Brain microvascular endothelial cell (primary cell): ENCODE data around the gene DYNC1LI2.

Experiments
- DNase-seq: peaks from one replicate; pipeline ENCODE4 v3.0.0-alpha.2; 2020
- H3K27ac ChIP-seq: fragments of 250-450 bp; sonication (Bioruptor Pico); 2 replicates; pipeline ENCODE4 v1.5.1; 2020; ENCODE audit warnings: mild to moderate bottlenecking, moderate library complexity
- H3K27me3 ChIP-seq: fragments of 250-450 bp; sonication (Bioruptor Pico); replicated peaks from 2 replicates; pipeline ENCODE4 v1.5.1; 2020; ENCODE audit warnings: mild to moderate bottlenecking
- H3K36me3 ChIP-seq: fragments of 250-450 bp; sonication (Bioruptor Pico); replicated peaks from 2 replicates; pipeline ENCODE4 v1.5.1; 2020; ENCODE audit warnings: mild to moderate bottlenecking
- H3K4me3 ChIP-seq: 2 replicates; pipeline ENCODE4 v1.5.1; 2011; ENCODE audit warnings: low read depth, mild to moderate bottlenecking, control low read depth, low read length, moderate library complexity
- in situ Hi-C: cut with HindIII; loops from 2 replicates; pipeline ENCODE4 v1.10.0; 2017; ENCODE audit warnings: low sequenced_read_pairs, low pct_ligation_motif_present
- TF ChIP-seq, protein P1 (sequence below): IDR thresholded peaks from 2 replicates; pipeline ENCODE4 v1.5.1; 2011; ENCODE audit warnings: low read depth, mild to moderate bottlenecking, moderate library complexity, low read length, control low read depth, inconsistent platforms; ENCODE audit errors: missing control alignments

The DYNC1LI2 gene

GRCh38 chr16:66746048-66746447 is 5.4 kb downstream of the DYNC1LI2 start:
- in situ Hi-C loops, result no loop called here
- Histone ChIP-seq H3K27me3 (no peaks in the 10 kb centered on the region), H3K4me3 (no peak overlapping the region), H3K27ac (no peak overlapping the region), H3K36me3 (peaks cover 59% of the 10 kb centered on the region)
- TF ChIP-seq, protein P1, sequence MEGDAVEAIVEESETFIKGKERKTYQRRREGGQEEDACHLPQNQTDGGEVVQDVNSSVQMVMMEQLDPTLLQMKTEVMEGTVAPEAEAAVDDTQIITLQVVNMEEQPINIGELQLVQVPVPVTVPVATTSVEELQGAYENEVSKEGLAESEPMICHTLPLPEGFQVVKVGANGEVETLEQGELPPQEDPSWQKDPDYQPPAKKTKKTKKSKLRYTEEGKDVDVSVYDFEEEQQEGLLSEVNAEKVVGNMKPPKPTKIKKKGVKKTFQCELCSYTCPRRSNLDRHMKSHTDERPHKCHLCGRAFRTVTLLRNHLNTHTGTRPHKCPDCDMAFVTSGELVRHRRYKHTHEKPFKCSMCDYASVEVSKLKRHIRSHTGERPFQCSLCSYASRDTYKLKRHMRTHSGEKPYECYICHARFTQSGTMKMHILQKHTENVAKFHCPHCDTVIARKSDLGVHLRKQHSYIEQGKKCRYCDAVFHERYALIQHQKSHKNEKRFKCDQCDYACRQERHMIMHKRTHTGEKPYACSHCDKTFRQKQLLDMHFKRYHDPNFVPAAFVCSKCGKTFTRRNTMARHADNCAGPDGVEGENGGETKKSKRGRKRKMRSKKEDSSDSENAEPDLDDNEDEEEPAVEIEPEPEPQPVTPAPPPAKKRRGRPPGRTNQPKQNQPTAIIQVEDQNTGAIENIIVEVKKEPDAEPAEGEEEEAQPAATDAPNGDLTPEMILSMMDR, result no peak
- no peak for DNase-seq

DNA sequence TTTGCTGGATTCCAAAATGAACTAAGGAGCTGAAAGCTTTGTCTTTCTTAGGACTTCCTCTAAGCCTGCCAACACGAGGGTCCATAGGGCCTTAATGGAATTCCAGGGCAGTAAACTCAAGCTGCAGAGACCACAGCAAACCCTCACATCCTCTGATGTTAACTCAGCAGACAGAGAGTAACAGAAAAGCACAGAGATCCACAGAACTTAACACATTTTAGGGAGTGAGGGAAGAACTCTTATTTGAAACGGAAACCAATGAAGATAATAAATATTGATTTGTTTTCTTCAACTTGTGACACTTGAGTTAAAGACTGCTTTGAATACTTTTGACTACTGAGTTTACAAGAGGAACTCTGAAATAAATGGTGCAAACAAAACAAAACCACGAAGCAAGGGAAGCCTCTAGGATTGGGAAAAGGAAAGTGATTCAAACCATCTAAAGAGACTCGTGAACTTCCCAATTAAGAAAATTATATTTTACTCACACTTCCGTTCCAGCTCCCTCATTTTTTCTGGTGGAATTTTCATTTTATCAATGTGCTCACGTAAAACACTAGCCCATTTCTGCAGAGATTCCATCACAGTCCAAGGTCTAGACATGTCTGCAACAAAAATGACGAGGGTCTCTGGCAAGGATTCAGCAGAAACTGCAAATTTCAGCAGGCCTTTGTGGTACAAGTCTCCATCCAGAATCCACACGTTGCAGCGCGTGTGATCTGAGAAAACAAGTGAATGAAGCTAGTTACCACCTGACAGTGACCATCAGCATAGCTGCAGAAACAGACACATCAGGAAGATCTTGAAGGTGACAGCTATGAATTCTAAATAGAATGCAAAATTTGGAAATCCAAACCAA is 9.2 kb downstream of the DYNC1LI2 start:
- H3K4me3 ChIP-seq, result no peak overlapping the region
- in situ Hi-C loops, result no loop called here
- H3K27ac ChIP-seq, result peak overlapping the region; percentile 90
- peak; percentile 29 for DNase-seq
- TF ChIP-seq, protein P1, result no peak
- peaks cover 63% of the 10 kb centered on the region for H3K36me3 ChIP-seq
- H3K27me3 ChIP-seq, result no peaks in the 10 kb centered on the region

GRCh38 chr16:66741169-66741900 is 10.1 kb downstream of the DYNC1LI2 start:
- in situ Hi-C loops, result no loop called here
- DNase-seq, result peak; percentile 89
- Histone ChIP-seq H3K27me3 (no peaks in the 10 kb centered on the region), H3K27ac (peak overlapping the region; percentile 90), H3K36me3 (peaks cover 64% of the 10 kb centered on the region), H3K4me3 (no peak overlapping the region)
- TF ChIP-seq, protein P1, result no peak

DNA sequence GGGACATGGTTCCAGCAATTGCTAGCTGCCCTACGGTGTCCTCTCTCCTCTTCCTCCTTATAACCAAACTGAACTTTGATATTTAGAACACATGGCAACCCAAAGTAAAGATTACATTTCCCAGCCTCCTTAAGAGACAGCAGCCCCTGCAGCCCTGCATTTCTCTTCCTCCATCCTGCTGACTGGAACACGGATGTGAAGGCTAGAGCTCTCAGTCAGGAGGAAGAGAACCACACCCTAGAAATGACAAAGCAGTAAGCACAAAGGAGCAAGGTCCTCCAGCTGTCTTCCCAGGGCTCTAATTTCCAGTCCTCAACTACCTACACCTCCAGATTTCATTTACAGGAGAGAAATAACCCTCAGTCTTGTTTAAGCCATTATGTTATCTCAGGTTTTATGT is 10.9 kb downstream of the DYNC1LI2 start:
- TF ChIP-seq, protein P1, result no peak
- in situ Hi-C loops, result no loop called here
- DNase-seq, result no peak
- Histone ChIP-seq H3K27ac (peak overlapping the region; percentile 90), H3K36me3 (peaks cover 67% of the 10 kb centered on the region), H3K4me3 (no peak overlapping the region), H3K27me3 (no peaks in the 10 kb centered on the region)

DNA sequence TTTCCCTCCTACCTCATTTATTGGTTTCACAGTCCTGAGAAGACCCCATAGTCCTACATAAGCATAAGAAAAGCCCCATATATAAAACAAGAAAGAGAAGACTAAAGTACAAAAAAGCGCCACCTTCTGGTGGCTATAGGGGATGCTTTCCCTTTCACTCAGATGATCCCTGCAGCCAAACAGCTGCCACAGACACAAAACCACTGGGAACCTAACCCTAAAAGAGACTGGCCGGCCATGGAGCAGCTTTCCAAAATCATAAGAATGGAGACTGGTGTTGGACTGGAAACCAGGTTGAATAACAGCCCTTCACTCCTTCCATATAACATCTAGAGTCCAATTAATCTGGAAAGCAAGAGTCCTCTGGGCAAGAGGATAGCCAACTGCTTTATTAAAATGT is 11.4 kb downstream of the DYNC1LI2 start:
- TF ChIP-seq, protein P1, result peak; percentile 79
- Histone ChIP-seq H3K27me3 (no peaks in the 10 kb centered on the region), H3K4me3 (no peak overlapping the region), H3K27ac (peak overlapping the region; percentile 90), H3K36me3 (peaks cover 67% of the 10 kb centered on the region)
- no peak for DNase-seq
- in situ Hi-C loops, result no loop called here
